Panc1 (cell line): ENCODE measurements around the gene RYK. TPM values are rescaled to one million over a fixed set of nuclear protein-coding genes. Genes with fewer than 3 reads are reported as not detected.

Experiments used
- ATAC-seq: fragments of 200-7000 bp; cut with Tn5 transposase; 2 replicates; pipeline ENCODE4 v1.9.1; 2020; ENCODE audit warnings: mild to moderate bottlenecking, moderate library complexity
- BruUV-seq: library from RNA; stranded (reverse); fragments of 400-500 nt; replicated peaks from 2 replicates; lab custom pipeline; 2021; lab: Mats Ljungman, UMichigan
- CTCF ChIA-PET: fragments of 300-600 bp; sonication (Branson Sonifier 250); formaldehyde crosslinking; loops from one replicate; lab custom pipeline; 2022; ENCODE audit warnings: antibody characterized with exemption; lab: Charles Lee
- POLR2A ChIA-PET: fragments of 300-600 bp; sonication (Branson Sonifier 250); formaldehyde crosslinking; loops from one replicate; lab custom pipeline; 2022; ENCODE audit warnings: antibody characterized with exemption; lab: Charles Lee
- DNase-seq: peaks from one replicate; pipeline ENCODE4 v3.0.0-alpha.2; 2010; ENCODE audit warnings: low read depth, low spot score
- H3K27ac ChIP-seq: 2 replicates; pipeline ENCODE4 v1.5.1; 2011; ENCODE audit warnings: mild to moderate bottlenecking, low read length, inconsistent platforms
- H3K27me3 ChIP-seq: fragments of 200-500 bp; sonication (Bioruptor generic); 2 replicates; pipeline ENCODE4 v1.6.0; 2014; ENCODE audit warnings: low read length, inconsistent platforms; ENCODE audit not compliant: control insufficient read depth, insufficient read depth
- H3K36me3 ChIP-seq: fragments of 200-500 bp; sonication (Bioruptor generic); 2 replicates; pipeline ENCODE4 v1.5.1; 2014; ENCODE audit warnings: inconsistent platforms, mild to moderate bottlenecking, low read length, moderate library complexity; ENCODE audit not compliant: control insufficient read depth, insufficient read depth
- H3K4me1 ChIP-seq: 2 replicates; pipeline ENCODE4 v1.5.1; 2011; ENCODE audit warnings: inconsistent platforms, mild to moderate bottlenecking, low read length, moderate library complexity; ENCODE audit not compliant: control insufficient read depth, insufficient read depth
- H3K4me3 ChIP-seq, 2 experiments: 2 replicates each; pipeline ENCODE4 v1.5.1; 2011 to 2012; ENCODE audit warnings: low read depth in 2 of 2, low read length in 2 of 2, mild to moderate bottlenecking in 2 of 2, inconsistent platforms in 1 of 2, moderate library complexity in 1 of 2
- H3K9me3 ChIP-seq: fragments of 200-500 bp; sonication (Bioruptor generic); 2 replicates; pipeline ENCODE4 v1.5.1; 2014; ENCODE audit warnings: low read depth, mild to moderate bottlenecking, inconsistent platforms, low read length, moderate library complexity; ENCODE audit not compliant: control insufficient read depth, insufficient read depth
- POLR2AphosphoS5 ChIP-seq: IDR thresholded peaks from 2 replicates; pipeline ENCODE4 v1.6.1; 2012; ENCODE audit warnings: mild to moderate bottlenecking, low read depth, low read length, moderate library complexity
- SIN3A ChIP-seq: IDR thresholded peaks from 2 replicates; pipeline ENCODE4 v1.6.1; 2012; ENCODE audit warnings: low read depth, mild to moderate bottlenecking, low read length, moderate library complexity, borderline replicate concordance; ENCODE audit not compliant: insufficient read depth
- TCF7L2 ChIP-seq: IDR thresholded peaks from 2 replicates; pipeline ENCODE4 v1.6.1; 2011; ENCODE audit warnings: mild to moderate bottlenecking, low read depth, low read length, inconsistent platforms
- in situ Hi-C: cut with HindIII; loops from 2 replicates; pipeline ENCODE4 v1.10.0; 2016; ENCODE audit warnings: low sequenced_read_pairs, low pct_unique_long_range_greater_than_20kb
- intact Hi-C: fragments of 100-400 bp; cut with micrococcal nuclease; formaldehyde crosslinking; loops from one replicate; pipeline ENCODE4 v1.10.0; 2022; ENCODE audit not compliant: unreplicated experiment
- total RNA-seq: library from RNA; stranded (reverse); gene quantifications from one replicate; pipeline ENCODE4 v1.2.1, GENCODE V29; 2021; ENCODE audit not compliant: unreplicated experiment
- TF ChIP-seq, protein P1 (sequence below), 2 experiments: IDR thresholded peaks; 2 replicates each; pipeline ENCODE4 v1.6.1; 2011 to 2012; ENCODE audit warnings: low read depth in 2 of 2, control low read depth in 1 of 2, low read length in 1 of 2, mild to moderate bottlenecking in 1 of 2, moderate library complexity in 1 of 2; ENCODE audit not compliant: insufficient read depth in 1 of 2
- TF ChIP-seq, protein P2 (sequence below): fragments of 450-650 bp; IDR thresholded peaks from 2 replicates; pipeline ENCODE4 v1.5.1; 2017; ENCODE audit warnings: mild to moderate bottlenecking

Gene RYK
- total RNA-seq, 1 experiment from 2014 or later, result 82.7 TPM

DNA sequence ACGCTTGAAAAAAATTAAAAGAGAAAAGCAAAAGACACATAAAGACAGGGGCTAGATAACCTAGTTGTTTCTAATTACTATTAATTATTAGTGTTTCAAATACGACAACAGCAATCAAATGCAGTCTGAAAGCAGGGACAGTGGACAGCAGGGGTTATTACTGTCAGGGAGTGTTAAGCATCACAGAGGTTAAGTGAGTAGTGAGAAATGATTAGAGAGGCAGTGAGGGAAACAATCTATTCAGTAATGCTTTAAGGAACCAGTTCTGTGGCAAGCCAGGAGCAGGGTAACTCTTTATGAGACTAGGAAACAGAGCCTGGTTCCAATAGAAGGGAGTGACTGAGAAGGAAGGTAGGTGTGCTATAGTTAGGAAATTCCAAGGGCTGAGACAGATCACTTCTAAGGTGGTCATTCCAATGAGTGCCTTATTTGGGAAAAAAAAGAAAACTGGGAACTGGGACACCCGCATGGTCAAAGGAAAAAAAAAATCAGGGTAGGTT lies 15.0 kb downstream of the RYK start:
- H3K36me3 ChIP-seq, result no peaks in the 10 kb centered on the region
- ChIA-PET POLR2A (no interaction called here), CTCF (interaction anchor here (1.4 kb wide), 1 partner anchor 22 kb away, joined by 3 read pairs; no protein-coding TSS in a partner anchor)
- peak; percentile 43; the same call in 1 of the 2 replicates for ATAC-seq
- no peak for TF ChIP-seq POLR2AphosphoS5
- TF ChIP-seq, protein P1, sequence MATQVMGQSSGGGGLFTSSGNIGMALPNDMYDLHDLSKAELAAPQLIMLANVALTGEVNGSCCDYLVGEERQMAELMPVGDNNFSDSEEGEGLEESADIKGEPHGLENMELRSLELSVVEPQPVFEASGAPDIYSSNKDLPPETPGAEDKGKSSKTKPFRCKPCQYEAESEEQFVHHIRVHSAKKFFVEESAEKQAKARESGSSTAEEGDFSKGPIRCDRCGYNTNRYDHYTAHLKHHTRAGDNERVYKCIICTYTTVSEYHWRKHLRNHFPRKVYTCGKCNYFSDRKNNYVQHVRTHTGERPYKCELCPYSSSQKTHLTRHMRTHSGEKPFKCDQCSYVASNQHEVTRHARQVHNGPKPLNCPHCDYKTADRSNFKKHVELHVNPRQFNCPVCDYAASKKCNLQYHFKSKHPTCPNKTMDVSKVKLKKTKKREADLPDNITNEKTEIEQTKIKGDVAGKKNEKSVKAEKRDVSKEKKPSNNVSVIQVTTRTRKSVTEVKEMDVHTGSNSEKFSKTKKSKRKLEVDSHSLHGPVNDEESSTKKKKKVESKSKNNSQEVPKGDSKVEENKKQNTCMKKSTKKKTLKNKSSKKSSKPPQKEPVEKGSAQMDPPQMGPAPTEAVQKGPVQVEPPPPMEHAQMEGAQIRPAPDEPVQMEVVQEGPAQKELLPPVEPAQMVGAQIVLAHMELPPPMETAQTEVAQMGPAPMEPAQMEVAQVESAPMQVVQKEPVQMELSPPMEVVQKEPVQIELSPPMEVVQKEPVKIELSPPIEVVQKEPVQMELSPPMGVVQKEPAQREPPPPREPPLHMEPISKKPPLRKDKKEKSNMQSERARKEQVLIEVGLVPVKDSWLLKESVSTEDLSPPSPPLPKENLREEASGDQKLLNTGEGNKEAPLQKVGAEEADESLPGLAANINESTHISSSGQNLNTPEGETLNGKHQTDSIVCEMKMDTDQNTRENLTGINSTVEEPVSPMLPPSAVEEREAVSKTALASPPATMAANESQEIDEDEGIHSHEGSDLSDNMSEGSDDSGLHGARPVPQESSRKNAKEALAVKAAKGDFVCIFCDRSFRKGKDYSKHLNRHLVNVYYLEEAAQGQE (IDR thresholded peaks at IDR 0.05; ENCODE audit: insufficient read depth in 1 of 2, low read depth in 2 of 2, low read length in 1 of 2), result no peak
- no peak for DNase-seq
- no TSS peak for BruUV-seq
- H3K27ac ChIP-seq, result no peak overlapping the region
- H3K27me3 ChIP-seq, result no peaks in the 10 kb centered on the region
- in situ Hi-C loops, result no loop called here
- peaks cover 35% of the 10 kb centered on the region for H3K4me1 ChIP-seq
- intact Hi-C loops, result no loop called here
- H3K4me3 ChIP-seq, result no peak overlapping the region
- no peaks in the 10 kb centered on the region for H3K9me3 ChIP-seq

DNA sequence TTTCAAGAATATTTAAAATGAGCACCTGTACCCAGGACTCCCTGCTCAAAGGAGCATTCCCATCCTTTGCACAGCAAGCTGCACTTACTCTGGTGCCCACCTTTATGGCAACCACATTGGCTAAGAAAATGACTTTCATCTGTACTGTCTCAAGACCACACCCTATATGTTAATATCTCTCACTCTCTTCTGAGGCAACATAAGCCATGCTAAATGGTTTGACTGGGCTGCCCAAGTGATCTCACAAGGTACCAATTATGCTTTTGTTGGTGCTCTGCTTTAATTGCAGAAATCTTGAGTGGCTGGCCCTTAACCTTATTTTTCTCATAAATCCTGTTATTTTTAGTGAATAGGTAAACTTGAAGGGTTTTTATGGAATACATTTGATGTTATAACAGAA lies 17.7 kb downstream of the RYK start:
- in situ Hi-C loops, result no loop called here
- BruUV-seq, result no TSS peak
- no peak overlapping the region for H3K4me3 ChIP-seq
- H3K36me3 ChIP-seq, result no peaks in the 10 kb centered on the region
- intact Hi-C loops, result no loop called here
- ATAC-seq (no peak), DNase-seq (no peak)
- CTCF ChIA-PET, result no interaction called here
- H3K27me3 ChIP-seq, result no peaks in the 10 kb centered on the region
- no peak overlapping the region for H3K27ac ChIP-seq
- H3K4me1 ChIP-seq, result peaks cover 25% of the 10 kb centered on the region
- TF ChIP-seq TCF7L2 (no peak), SIN3A (no peak), POLR2AphosphoS5 (no peak)
- TF ChIP-seq, protein P1 (IDR thresholded peaks at IDR 0.05; ENCODE audit: insufficient read depth in 1 of 2, low read depth in 2 of 2, low read length in 1 of 2), result no peak
- TF ChIP-seq, protein P2, sequence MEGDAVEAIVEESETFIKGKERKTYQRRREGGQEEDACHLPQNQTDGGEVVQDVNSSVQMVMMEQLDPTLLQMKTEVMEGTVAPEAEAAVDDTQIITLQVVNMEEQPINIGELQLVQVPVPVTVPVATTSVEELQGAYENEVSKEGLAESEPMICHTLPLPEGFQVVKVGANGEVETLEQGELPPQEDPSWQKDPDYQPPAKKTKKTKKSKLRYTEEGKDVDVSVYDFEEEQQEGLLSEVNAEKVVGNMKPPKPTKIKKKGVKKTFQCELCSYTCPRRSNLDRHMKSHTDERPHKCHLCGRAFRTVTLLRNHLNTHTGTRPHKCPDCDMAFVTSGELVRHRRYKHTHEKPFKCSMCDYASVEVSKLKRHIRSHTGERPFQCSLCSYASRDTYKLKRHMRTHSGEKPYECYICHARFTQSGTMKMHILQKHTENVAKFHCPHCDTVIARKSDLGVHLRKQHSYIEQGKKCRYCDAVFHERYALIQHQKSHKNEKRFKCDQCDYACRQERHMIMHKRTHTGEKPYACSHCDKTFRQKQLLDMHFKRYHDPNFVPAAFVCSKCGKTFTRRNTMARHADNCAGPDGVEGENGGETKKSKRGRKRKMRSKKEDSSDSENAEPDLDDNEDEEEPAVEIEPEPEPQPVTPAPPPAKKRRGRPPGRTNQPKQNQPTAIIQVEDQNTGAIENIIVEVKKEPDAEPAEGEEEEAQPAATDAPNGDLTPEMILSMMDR, result no peak
- POLR2A ChIA-PET, result no interaction called here
- no peaks in the 10 kb centered on the region for H3K9me3 ChIP-seq
